ENCODE data around the gene SH3RF1. TPM values are rescaled to one million over a fixed set of nuclear protein-coding genes. Genes with fewer than 3 reads are reported as not detected.

Gene SH3RF1
- total and polyA plus RNA-seq, 4 donors, result 14.7 to 21.9 (median 18.5) TPM

- peaks cover 7% of the 10 kb centered on the region for H3K4me1 ChIP-seq (ENCODE audit: control insufficient read depth, insufficient read depth, low read length)
- no peaks in the 10 kb centered on the region for H3K27me3 ChIP-seq (ENCODE audit: control insufficient read depth, insufficient read depth, low read length)
- no peaks in the 10 kb centered on the region for H3K36me3 ChIP-seq (ENCODE audit: control insufficient read depth, insufficient read depth, low read length)
- H3K4me3 ChIP-seq (ENCODE audit: low read depth, low read length), result no peak overlapping the region
- H3K27ac ChIP-seq (ENCODE audit: low read depth, low read length), result peak overlapping the region; percentile 4
- DNase-seq (ENCODE audit: low read depth in 4 of 6, low spot score in 6 of 6), result peak in 1 of 6 donors; percentile 66
- no peaks in the 10 kb centered on the region for H3K9me3 ChIP-seq (ENCODE audit: control insufficient read depth, insufficient read depth, low read length)
- WGBS (ENCODE audit: insufficient coverage), result 80% methylated on average over 5 of the region's 9 CpGs
Measured at GRCh38 chr4:169060391-169061091, 210.2 kb downstream of the SH3RF1 start.

GRCh38 chr4:169059306-169060211, 211.2 kb downstream of the SH3RF1 start:
- WGBS (ENCODE audit: insufficient coverage), result 80% methylated on average over 17 of the region's 22 CpGs
- peak in 1 of 6 donors; percentile 95 for DNase-seq (ENCODE audit: low read depth in 4 of 6, low spot score in 6 of 6)
- H3K27me3 ChIP-seq (ENCODE audit: control insufficient read depth, insufficient read depth, low read length), result no peaks in the 10 kb centered on the region
- H3K4me3 ChIP-seq (ENCODE audit: low read depth, low read length), result no peak overlapping the region
- peaks cover 7% of the 10 kb centered on the region for H3K4me1 ChIP-seq (ENCODE audit: control insufficient read depth, insufficient read depth, low read length)
- H3K27ac ChIP-seq (ENCODE audit: low read depth, low read length), result peak overlapping the region; percentile 4
- H3K36me3 ChIP-seq (ENCODE audit: control insufficient read depth, insufficient read depth, low read length), result no peaks in the 10 kb centered on the region
- H3K9me3 ChIP-seq (ENCODE audit: control insufficient read depth, insufficient read depth, low read length), result no peaks in the 10 kb centered on the region

- Histone ChIP-seq H3K27me3 (ENCODE audit: control insufficient read depth, insufficient read depth, low read length) (no peaks in the 10 kb centered on the region), H3K4me3 (ENCODE audit: low read depth, low read length) (no peak overlapping the region), H3K9me3 (ENCODE audit: control insufficient read depth, insufficient read depth, low read length) (no peaks in the 10 kb centered on the region), H3K36me3 (ENCODE audit: control insufficient read depth, insufficient read depth, low read length) (no peaks in the 10 kb centered on the region), H3K27ac (ENCODE audit: low read depth, low read length) (no peak overlapping the region), H3K4me1 (ENCODE audit: control insufficient read depth, insufficient read depth, low read length) (peaks cover 7% of the 10 kb centered on the region)
- DNase-seq (ENCODE audit: low read depth in 4 of 6, low spot score in 6 of 6), result no peak
- WGBS (ENCODE audit: insufficient coverage), result 84% methylated on average over 6 of the region's 7 CpGs
Measured at GRCh38 chr4:169058312-169058711, 212.4 kb downstream of the SH3RF1 start.

- WGBS (ENCODE audit: insufficient coverage), result 92% methylated on average over 6 of the region's 6 CpGs
- no peaks in the 10 kb centered on the region for H3K9me3 ChIP-seq (ENCODE audit: control insufficient read depth, insufficient read depth, low read length)
Measured at GRCh38 chr4:169054879-169055278, 215.9 kb downstream of the SH3RF1 start.

GRCh38 chr4:169052594-169052945, 218.2 kb downstream of the SH3RF1 start:
- Histone ChIP-seq H3K4me3 (ENCODE audit: low read depth, low read length) (no peak overlapping the region), H3K27me3 (ENCODE audit: control insufficient read depth, insufficient read depth, low read length) (no peaks in the 10 kb centered on the region), H3K36me3 (ENCODE audit: control insufficient read depth, insufficient read depth, low read length) (no peaks in the 10 kb centered on the region), H3K9me3 (ENCODE audit: control insufficient read depth, insufficient read depth, low read length) (no peaks in the 10 kb centered on the region), H3K27ac (ENCODE audit: low read depth, low read length) (no peak overlapping the region), H3K4me1 (ENCODE audit: control insufficient read depth, insufficient read depth, low read length) (peaks cover 3% of the 10 kb centered on the region)
- no peak for DNase-seq (ENCODE audit: low read depth in 4 of 6, low spot score in 6 of 6)
- 50% methylated on average over 1 of the region's 6 CpGs for WGBS (ENCODE audit: insufficient coverage)

More at GRCh38 chr4:169054879-169055278, 215.9 kb downstream of the SH3RF1 start:
- no peak overlapping the region for H3K27ac ChIP-seq (ENCODE audit: low read depth, low read length)
- no peak overlapping the region for H3K4me3 ChIP-seq (ENCODE audit: low read depth, low read length)
- no peaks in the 10 kb centered on the region for H3K27me3 ChIP-seq (ENCODE audit: control insufficient read depth, insufficient read depth, low read length)
- H3K36me3 ChIP-seq (ENCODE audit: control insufficient read depth, insufficient read depth, low read length), result no peaks in the 10 kb centered on the region
- H3K4me1 ChIP-seq (ENCODE audit: control insufficient read depth, insufficient read depth, low read length), result peaks cover 7% of the 10 kb centered on the region
- no peak for DNase-seq (ENCODE audit: low read depth in 4 of 6, low spot score in 6 of 6)

GRCh38 chr4:169051761-169052593, 218.8 kb downstream of the SH3RF1 start:
- H3K27me3 ChIP-seq (ENCODE audit: control insufficient read depth, insufficient read depth, low read length), result no peaks in the 10 kb centered on the region
- H3K27ac ChIP-seq (ENCODE audit: low read depth, low read length), result no peak overlapping the region
- no peaks in the 10 kb centered on the region for H3K36me3 ChIP-seq (ENCODE audit: control insufficient read depth, insufficient read depth, low read length)
- WGBS (ENCODE audit: insufficient coverage), result 94% methylated on average over 4 of the region's 10 CpGs
- peak in 2 of 6 donors; percentile 57 to 58 for DNase-seq (ENCODE audit: low read depth in 4 of 6, low spot score in 6 of 6)
- H3K4me3 ChIP-seq (ENCODE audit: low read depth, low read length), result no peak overlapping the region
- peaks cover 3% of the 10 kb centered on the region for H3K4me1 ChIP-seq (ENCODE audit: control insufficient read depth, insufficient read depth, low read length)
- H3K9me3 ChIP-seq (ENCODE audit: control insufficient read depth, insufficient read depth, low read length), result no peaks in the 10 kb centered on the region

- peak in 1 of 6 donors; percentile 59 for DNase-seq (ENCODE audit: low read depth in 4 of 6, low spot score in 6 of 6)
- no peak overlapping the region for H3K27ac ChIP-seq (ENCODE audit: low read depth, low read length)
- 84% methylated on average over 4 of the region's 9 CpGs for WGBS (ENCODE audit: insufficient coverage)
- H3K9me3 ChIP-seq (ENCODE audit: control insufficient read depth, insufficient read depth, low read length), result no peaks in the 10 kb centered on the region
- no peaks in the 10 kb centered on the region for H3K27me3 ChIP-seq (ENCODE audit: control insufficient read depth, insufficient read depth, low read length)
- H3K4me3 ChIP-seq (ENCODE audit: low read depth, low read length), result no peak overlapping the region
- H3K36me3 ChIP-seq (ENCODE audit: control insufficient read depth, insufficient read depth, low read length), result no peaks in the 10 kb centered on the region
- H3K4me1 ChIP-seq (ENCODE audit: control insufficient read depth, insufficient read depth, low read length), result peaks cover 3% of the 10 kb centered on the region
Measured at GRCh38 chr4:169050881-169051760, 219.6 kb downstream of the SH3RF1 start.

- H3K36me3 ChIP-seq (ENCODE audit: control insufficient read depth, insufficient read depth, low read length), result no peaks in the 10 kb centered on the region
- no peaks in the 10 kb centered on the region for H3K27me3 ChIP-seq (ENCODE audit: control insufficient read depth, insufficient read depth, low read length)
- H3K9me3 ChIP-seq (ENCODE audit: control insufficient read depth, insufficient read depth, low read length), result no peaks in the 10 kb centered on the region
- peaks cover 3% of the 10 kb centered on the region for H3K4me1 ChIP-seq (ENCODE audit: control insufficient read depth, insufficient read depth, low read length)
- no peak overlapping the region for H3K27ac ChIP-seq (ENCODE audit: low read depth, low read length)
- H3K4me3 ChIP-seq (ENCODE audit: low read depth, low read length), result no peak overlapping the region
- WGBS (ENCODE audit: insufficient coverage), result 45% methylated on average over 5 of the region's 7 CpGs
- no peak for DNase-seq (ENCODE audit: low read depth in 4 of 6, low spot score in 6 of 6)
Measured at GRCh38 chr4:169050284-169050683, 220.5 kb downstream of the SH3RF1 start.
